GM21515 (cell line): Measurements from ENCODE around the gene TMEM200C.
"Not testable (repeated sequence)": the region's sequence is repeated elsewhere in the genome, so short reads cannot be mapped to it uniquely, and the experiment has no call there.

Experiments
- ATAC-seq: cut with Tn5 transposase; IDR thresholded peaks from one replicate; pipeline ENCODE4 v1.9.1; 2021; ENCODE audit not compliant: unreplicated experiment

Gene TMEM200C

DNA sequence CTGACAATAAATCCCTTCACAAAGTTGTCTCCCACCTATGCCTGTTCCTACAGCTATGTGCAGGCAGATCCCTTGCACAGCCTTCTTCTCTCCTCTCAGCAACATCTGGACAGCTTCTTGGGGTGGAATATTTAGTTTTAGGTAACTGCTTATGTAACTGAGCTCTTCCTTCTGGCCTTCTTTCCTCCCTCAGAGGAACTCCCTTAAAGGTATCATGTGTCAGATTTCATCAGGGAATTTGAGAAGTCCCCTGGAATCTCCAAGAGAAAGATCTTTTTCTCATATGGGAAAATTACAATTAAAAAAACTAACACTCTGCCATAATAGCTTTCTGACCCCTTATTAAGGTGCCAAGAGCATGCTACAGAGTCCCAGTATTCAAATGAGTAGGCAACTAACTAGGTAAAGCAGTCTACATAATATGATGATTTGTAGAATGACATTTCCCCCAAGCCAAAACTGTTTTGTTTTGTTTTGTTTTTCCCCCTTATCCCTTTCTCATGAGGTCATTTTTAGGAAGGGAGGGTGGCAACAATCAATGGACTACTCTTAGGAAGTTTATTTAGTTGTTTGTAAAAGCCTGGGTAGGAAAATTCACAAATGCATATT, 2.4 kb downstream of the TMEM200C start:
- no peak for ATAC-seq

DNA sequence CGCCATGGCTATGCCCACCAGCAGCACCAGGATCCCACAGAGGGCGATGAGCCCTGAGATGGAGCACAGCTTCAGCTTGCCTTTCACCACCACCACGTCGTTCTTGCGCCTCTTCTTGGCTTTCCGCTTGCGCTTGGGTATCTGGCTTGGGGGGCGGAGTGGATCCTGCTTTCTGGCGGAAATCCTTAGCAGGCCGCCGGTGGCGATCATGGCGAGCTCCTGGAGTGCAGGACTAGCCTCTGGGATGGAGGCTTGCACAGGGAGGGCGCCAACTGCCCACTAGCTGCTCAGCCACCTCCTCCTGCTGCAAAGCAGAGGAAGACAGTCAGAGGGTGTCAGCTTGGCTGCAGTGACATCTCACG, 3.5 kb downstream of the TMEM200C start:
- no peak for ATAC-seq

DNA sequence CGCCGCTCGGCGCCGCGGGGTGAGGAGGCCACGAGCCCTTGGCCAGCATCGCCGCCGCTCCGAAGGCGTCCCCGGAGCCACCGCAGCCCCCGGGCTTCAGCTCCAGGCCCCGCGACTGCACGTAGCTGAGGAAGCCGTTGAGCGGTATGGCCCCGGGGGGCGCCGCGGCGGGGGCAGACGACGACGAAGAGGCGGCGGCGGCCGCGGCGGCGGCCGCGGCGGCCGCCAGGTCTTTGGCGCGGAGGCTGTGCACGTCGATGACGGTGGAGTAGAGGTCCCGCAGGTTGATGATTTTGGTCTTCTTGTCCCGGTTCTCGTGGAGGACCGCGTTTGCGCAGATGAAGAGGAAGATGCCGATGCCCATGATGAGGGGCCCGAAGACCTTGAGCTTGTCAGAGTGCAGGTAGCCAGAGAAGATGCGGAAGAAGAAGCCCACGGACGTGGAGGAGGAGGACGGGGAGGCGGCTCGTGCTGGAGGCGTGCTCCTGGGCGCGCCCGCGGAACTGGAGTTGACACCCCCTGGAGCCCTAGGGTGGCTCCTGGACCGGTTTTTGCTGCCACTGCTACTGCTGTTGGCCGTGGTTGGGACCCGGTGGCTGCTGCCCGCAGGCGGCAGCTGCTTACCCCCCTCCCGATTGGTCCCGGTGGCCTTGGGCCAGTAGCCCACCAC, 4.0 kb downstream of the TMEM200C start:
- ATAC-seq, result no peak

DNA sequence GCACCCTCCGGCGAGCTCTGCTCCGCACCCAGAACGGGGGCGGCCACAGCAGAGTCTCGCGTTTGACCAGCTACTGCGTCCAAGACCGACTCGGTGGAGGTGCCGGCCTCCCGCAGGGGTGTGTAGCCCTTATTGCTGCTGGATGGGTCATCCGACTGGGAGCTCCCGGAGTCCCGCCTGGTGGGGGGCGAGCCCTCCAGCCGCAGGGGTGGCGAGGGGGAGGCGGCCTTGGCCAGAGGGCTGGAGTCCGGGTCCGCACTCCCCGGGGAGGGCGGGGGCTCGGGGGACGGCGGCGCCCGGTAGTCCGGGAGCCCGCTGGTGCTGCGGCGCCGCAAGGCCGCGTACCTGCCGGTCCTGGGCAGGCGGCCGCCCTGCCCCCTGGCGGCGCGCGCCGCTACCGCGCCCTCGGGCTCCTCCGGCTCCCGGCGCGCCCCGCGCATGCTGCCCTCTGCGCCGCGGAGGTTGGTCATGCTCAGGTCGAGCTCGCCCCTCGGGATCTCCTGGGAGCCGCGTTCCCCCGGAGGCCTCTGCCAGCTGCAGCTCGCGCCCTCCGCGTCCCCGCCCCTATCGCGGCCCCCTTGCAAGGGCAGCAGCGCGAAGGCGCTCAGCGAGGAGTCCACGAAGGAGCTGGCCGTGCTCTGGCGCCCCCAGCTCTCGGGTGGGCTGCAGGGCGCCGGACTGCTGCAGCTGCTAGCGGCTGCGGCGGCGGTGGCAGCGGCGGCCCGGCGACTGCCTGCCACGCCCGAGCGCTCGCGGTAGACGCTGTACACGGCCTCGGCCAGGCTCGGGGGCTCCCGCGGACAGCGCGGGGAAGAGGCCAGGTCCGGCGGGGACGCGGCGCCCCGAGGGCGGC, 4.8 kb downstream of the TMEM200C start:
- ATAC-seq, result peak; percentile 79

DNA sequence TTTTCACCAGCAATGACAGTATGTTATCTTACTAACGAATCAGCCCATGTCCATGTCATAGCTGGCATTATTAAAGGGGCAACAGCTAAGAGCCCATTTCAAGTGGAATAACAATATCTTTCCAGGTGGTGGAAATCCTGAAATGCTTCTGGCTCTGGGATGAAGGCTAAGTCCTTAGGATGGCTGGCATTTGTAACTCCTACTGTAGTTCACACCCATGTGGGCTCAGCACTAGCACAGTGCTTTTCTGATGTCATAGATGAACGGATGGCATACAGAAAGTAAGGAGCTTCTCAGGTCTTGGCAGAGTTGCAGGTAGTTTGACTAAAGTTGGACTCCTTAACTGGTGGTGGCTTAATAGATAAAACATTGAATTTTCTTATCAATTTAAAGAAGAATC, 10.0 kb downstream of the TMEM200C start:
- ATAC-seq, result no peak

DNA sequence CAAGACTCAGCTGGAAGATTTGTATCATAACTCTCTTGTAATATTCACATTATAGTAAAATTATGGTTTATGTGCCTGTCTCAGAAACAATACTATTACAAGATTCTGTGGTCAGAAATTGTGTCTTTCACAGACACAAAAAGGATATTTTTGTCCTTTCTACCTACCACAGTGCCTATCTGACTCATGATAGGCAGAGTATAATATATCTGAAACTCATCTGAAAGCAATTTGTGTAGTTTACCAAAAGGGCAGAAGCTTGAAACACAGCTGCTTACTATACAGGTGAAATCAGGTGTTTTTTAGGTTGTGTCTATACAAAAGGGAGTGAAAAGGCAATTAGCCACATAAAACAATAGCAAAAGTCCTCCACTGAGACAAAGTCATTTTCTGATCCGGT, 10.9 kb downstream of the TMEM200C start:
- ATAC-seq, result no peak

DNA sequence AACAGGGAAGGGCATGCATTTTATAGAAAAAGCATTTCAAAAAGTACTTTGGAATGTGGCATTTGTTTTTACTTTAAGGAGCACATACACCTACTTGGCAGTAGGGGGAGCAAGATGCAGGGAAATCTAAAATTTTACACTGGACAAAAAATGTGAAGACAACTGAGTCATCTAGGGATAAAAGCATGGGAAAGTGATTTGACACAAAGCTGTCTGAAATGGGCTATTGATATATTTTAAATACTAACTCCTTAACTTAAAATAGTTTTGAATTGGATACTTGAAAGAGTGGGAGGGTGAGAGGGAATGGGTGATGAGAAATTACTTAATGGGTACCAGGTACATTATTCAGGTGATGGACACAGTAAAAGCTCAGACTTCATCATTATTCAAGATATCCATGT, 15.8 kb downstream of the TMEM200C start:
- no peak for ATAC-seq

DNA sequence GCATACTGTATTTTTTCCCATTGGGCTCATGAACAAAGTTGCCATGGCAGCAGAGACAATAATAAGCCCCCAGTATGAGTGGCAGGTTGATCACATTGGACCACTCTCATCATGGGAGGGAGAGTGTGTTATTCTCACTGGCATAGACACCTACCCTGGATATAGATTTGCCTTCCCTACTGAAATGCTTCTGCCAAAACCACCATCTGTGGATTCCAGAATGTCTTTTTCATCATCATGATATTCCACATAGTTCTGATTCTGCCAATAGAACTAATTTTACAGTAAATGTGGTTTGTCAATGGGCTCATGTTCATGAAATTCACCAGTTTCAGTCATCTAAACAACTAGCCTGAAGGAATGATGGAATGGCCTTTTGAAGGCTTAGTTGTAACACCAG, 18.4 kb downstream of the TMEM200C start:
- ATAC-seq, result no peak

DNA sequence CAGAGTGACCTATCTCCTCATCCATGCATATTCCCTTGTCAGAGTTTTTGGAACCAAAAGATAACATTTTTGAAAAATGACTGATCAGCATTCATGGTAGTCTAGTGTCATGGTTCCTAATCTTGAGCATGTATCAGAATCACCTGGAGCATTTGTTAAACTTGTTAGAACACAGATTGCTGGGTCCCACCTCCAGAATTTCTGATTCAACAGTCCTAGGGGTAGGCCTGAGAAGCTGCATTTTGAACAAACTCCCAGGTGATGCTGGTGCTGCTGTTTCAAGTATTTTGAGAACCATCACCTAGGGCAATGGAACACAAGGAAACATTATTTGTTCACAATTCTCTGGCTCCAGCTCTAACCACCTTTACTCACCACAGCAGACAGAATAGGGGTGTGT, 21.0 kb downstream of the TMEM200C start:
- ATAC-seq, result no peak

DNA sequence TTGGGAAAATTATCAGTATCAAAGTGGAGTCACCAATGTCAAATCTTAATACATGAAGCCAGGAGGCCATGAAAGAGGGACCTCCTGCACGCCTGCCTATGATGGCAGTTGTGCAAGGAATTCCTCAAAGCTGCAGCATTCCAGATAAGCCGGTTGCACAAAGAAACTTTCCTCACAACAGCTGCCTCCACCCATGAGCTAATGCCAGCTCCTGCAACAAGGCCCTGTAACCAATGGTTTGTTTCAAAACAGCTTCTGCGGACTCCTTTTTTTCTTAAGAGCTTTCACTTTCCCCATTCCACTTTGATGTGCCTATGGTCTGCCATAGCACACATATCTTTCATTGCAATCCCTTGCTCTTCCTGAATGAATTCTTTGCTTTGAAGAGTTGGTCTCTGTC, 22.4 kb downstream of the TMEM200C start:
- ATAC-seq, result no peak

DNA sequence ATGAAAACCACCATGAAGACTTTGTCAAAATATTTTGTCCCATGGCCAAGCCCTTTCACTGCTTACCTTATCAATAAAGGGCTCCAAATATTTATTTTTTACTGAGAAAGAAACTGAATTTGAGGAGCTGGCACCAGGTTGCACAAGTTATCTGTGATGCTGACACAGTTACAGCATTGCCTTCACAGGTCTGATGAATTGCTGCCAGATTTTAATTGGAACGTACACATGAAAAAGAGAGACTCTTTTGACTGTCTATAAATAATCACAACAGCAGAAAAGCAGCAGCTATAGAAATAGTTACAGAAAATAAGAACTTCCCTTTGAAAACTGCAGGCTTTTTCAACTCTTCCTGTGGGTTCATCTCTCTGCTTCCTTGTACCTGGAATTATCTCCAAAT, 23.9 kb downstream of the TMEM200C start:
- ATAC-seq, result no peak

DNA sequence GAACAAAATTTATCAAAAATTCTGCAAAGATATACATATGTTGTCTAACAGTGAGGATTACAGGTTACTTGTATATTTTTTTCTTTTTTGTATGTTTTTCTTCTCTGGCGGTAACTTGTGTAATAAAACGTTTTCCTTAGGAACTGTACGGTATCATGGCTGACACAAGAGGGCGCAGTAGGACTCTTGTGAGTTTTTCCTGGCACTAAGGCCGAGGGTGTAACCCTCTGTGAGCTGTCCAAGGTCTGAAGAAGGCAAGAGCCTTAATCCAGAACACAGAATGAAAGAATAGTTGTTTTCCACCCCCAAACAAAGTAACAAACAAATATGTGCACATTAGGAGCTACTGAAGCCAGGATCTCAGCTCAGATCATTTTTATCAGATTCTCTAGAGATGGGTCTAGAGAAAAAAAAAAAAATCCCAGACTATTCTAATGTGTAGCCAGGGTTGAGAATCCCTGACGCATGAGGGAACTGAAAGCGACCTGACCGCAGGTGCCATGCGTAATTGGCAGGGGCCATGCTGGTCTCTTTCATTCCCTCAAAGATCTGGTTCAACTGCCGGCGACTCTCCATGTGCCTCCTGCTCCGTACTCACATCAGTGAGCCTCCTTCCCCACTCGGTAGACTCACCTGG, 27.0 kb downstream of the TMEM200C start:
- ATAC-seq, result peak; percentile 74

DNA sequence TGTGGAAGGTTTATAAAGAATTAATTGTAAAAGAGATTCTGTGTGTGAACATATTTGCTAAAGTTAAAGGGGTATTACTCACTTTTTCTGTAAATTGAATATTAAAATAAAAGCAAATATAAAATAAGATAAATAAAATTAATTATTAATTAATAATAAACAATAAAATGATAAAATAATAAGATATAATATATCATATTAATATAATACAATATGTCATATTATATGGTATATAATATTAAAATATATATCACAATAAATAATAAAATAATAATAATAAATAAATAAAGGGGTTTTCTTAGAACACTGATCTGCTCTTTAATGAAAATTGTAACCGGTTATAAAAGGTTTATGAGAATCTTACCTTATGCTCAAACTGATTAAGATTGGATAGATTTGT, 29.8 kb downstream of the TMEM200C start:
- no peak for ATAC-seq

DNA sequence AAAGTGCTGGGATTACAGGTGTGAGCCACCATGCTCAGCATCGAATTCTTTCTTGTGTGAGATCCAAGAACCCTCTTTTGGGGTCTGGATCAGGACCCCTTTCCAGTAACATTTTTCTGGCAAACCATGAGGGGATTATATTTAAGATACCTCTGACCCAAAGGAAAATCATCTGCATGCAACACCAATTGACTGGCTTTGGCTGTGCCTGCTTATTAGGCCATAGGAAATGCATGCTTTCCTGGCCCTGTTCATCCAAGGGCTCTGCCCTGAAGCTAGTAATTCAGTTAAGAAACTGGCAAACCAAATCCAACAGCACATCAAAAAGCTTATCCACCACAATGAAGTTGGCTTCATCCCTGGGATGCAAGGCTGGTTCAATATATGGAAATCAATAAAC, 33.2 kb downstream of the TMEM200C start:
- ATAC-seq, result not testable (repeated sequence)

DNA sequence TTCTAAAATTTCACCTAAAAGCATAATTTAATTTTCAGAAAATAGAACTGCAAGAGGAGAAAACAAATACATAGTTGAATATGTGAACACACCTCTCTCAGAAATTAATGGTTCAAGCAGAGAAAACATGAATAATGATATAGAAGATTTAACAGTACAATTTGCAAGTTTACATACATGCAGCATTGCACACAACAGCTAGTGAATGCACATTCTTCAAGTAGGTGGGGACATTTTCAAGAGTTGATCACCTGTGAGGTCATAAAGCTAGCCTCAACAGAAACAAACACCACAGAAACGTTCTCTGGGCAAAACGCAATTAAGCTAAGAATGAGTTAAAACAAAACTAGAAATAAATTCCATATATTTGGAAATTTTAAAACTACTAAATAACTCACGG, 38.1 kb downstream of the TMEM200C start:
- ATAC-seq, result no peak

DNA sequence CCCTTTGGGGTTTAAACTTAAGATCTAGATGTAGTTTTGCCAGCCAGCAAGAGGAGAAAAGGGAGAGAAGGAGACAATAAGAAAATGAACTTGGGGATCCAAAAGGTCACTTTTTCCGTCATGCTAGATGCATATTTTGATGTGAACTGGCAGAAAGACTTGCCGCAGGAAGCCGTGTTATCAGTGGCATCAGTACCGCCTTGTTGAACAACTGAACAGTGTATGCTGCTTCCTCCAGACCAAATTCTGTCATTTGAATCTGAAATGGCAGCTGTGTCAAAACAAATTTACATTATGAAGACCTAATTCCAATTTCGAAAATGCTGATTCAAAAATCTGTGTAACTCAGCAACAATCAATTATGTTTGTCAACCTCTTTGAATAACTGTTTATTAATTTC, 42.1 kb downstream of the TMEM200C start:
- no peak for ATAC-seq

DNA sequence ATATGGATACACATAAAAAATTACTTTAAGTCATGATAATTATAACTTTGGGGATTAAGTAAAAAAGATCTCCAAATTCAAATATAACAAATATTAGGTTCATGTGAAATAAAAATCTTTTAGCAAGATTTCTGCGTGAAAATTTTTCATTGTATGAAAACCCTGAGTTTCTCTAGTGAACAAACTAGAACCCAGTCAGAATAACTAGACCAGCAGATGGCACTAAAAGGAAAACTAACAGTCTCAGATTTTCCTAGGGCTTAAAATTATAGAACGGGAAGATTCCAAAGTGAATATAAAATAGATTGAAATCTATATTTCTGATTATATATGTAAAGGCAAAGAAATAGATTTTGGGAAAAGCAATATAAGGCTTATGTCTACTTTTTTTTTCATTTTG, 43.3 kb downstream of the TMEM200C start:
- no peak for ATAC-seq

DNA sequence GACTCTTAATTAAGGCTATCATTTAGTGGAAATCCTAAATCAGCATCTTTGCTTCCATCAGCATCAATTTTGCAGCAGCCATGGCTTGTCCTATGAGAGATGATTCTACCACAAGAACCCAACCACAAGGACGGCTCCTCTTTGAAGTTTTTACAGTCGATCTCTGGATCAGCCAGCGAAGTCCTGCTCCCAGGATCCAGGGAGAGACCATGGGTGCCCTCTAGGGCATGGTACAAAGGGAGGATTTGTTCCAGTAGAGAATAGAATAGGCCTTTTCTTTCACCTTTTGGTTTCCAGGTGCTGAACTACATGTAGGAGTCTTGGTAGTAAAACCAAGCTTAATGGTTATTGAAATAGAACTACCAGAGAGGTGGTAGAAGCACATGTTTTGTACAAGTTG, 52.7 kb downstream of the TMEM200C start:
- no peak for ATAC-seq

DNA sequence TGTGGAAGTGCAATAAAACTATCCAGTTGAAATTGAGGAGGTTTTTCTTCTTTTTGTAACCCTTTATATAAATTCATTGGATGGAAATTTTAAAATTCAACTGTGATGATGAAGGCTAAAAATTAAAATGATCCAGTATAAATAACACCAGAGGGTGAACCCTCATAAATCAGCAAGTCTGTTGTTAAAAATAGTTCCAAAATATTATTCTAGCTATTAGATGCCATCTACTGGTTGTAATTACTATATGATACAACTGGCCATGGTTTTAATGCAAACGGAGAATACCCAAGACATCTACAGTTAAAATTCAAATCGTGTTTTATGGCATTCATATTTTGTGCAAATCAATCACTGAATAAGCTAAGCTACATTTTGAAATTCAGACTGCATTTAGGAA, 53.8 kb downstream of the TMEM200C start:
- no peak for ATAC-seq

DNA sequence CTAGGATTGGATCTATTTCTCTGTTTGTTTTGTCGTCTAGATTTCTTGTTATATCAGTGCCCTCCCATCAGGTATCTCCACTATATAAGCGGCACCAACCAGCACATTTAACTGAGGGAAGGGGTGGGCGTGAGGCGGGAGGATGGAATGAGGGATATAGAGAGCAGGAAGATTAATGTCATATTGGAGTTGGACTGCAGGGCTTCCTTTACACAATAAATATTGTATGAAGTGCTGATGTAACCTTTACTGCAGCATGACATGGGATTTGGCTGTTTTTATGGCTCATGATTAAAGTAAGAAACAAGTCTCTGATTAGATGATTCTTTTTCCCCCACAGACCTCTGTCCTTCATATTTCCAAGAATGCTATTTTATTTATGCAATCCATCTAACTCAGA, 54.8 kb downstream of the TMEM200C start:
- no peak for ATAC-seq

DNA sequence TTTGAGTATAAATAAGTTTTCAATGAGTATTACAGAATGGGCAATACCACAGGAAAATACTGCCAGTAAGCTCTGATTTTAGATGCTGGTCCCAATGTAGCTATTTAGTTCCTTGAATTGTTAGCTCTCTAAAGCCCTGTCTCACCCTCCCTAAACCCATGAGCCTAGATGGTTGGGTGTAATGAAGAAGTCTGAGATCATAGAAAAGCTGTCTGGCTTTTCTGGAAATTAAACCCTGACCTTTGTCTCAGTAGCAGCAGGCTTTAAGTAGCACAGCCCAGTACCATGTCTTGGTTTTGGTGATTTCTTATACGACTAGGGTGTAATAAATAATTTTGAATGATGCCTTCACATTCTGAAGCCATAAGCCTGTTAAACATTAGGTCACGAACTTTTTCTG, 55.3 kb downstream of the TMEM200C start:
- no peak for ATAC-seq

DNA sequence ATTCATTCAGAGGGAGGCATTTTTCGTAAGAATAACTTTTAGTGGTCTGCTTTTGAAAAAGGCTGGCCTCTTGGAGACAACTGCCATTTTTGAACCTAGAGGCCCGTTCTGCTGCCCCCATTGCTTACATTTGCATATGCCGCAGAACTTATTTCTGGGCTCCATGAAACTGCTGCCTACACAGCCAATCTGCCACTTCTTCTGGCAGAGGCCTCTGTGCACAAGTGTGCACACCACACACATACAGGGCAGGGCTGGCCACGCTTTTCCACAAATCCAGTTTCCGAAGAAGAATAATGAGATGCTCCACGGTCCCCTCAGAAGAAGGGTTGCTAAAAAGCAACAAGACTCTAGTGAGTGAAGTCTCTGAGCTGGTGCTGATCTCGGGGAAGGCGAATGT, 56.2 kb downstream of the TMEM200C start:
- no peak for ATAC-seq
